Mammary microvascular endothelial cell (primary cell): ENCODE measurements around the gene FAIM2. TPM values are rescaled to one million over a fixed set of nuclear protein-coding genes. Genes with fewer than 3 reads are reported as not detected.

ENCODE experiments used
- total RNA-seq: library from RNA; depleted of rRNA; stranded (reverse); fragments of >200 nt; gene quantifications from 2 replicates; pipeline ENCODE4 v1.2.3, GENCODE V29; 2015

FAIM2 gene
- total RNA-seq: not detected in 2 replicates

DNA sequence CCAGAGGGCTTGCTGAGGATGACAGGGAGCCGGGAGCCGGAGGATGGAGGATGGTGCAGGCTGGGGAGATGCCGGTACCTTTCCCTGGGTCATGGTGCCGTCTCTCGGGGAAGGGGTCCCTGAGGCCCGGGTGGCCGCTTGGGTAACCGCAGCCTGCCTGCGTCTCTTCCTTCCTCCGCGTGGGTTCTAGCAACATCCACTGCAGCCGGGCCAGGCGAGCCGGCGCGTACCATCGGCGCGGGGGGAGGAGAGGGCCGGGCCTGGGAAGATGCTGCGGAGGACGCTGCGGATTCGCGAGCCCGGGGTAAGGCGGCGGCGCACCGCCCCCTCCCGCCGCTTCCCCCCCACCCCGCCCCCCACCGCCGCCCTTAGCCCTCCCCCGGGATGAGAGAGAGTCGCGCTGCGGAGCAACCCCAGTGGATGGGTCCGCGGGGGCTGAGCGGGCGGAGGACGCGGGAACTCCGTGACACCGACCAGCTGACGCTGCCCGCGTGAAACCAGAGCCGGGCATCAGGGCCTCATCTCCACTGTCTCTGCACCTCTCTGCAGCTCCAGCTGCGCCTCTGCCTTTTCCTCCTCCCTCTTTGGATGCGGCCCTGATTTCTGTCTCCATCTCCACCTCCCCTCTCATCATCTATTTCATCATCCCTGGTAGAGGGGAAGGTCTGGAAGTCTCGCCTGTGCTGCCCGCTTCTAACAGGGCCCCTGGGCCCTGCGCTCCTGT lies at the start of gene FAIM2:
FAIM2 (minus strand) TSS at position 201 of the 724 bp plus-strand sequence; CDS start at position 93, 108 bp downstream.

DNA sequence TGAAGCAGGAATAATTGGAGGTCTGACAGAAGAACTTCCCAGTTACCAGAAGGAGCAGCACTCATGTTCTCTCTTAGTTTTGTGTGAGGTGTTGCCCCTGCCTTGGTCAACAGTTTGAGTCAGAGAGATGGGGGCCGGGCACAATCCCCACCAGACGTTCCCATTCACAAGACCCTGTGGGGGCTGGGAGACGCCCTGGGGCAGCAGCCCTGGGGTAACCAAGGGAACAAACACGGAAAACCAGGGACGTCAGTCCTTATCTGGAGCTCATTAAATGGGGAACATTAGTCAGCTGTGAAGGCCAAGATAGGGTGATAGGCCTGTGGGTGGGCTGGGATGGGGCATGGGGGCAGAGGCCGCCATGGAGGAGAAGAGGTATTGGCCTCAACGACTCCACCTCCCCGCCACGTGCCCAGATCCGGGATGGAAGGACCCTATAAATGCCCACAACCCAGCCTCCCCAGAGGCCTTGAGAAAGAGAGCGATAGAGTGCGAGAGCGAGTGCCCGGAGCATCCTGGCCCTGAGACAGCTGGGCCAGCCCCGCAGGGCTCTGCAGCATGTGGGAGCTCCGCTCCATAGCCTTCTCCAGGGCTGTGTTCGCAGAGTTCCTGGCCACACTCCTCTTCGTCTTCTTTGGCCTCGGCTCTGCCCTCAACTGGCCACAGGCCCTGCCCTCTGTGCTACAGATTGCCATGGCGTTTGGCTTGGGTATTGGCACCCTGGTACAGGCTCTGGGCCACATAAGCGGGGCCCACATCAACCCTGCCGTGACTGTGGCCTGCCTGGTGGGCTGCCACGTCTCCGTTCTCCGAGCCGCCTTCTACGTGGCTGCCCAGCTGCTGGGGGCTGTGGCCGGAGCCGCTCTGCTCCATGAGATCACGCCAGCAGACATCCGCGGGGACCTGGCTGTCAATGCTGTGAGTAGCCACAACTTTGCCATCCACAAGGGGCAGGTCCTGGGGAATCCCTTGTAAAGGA lies 46.9 kb upstream of the FAIM2 start, which contains the start of gene AQP2:
AQP2 (plus strand) TSS at position 465 of the 979 bp plus-strand sequence; CDS start at position 559, 94 bp downstream.

GRCh38 chr12:49842519-49843352 lies 61.0 kb downstream of the FAIM2 start, which contains the start of gene BCDIN3D:
BCDIN3D (minus strand) TSS chr12:49843106; CDS start chr12:49843087, 19 bp downstream.

GRCh38 chr12:49828133-49829091 lies 75.3 kb downstream of the FAIM2 start, which contains the start of gene NCKAP5L:
NCKAP5L (minus strand) TSS chr12:49828413; CDS start chr12:49804044, 24,369 bp downstream.

Other genes with a start within 250 kb of the FAIM2 start
- gene FMNL3, start 196.5 kb downstream of the FAIM2 start, total RNA-seq: 42.7 and 49.6 TPM in 2 replicates
- 346 and 374 TPM in 2 replicates for gene TMBIM6, start 162.3 kb downstream of the FAIM2 start, total RNA-seq
- 13.3 and 15.6 TPM in 2 replicates for gene NCKAP5L, start 75.5 kb downstream of the FAIM2 start, total RNA-seq
- gene BCDIN3D, start 60.8 kb downstream of the FAIM2 start, total RNA-seq: 2.3 and 2.4 TPM in 2 replicates
- gene AQP2, start 46.8 kb upstream of the FAIM2 start, total RNA-seq: not detected in 2 replicates
- gene AQP5, start 58.0 kb upstream of the FAIM2 start, total RNA-seq: not detected in 2 replicates
- not detected in 2 replicates for gene AQP6, start 69.0 kb upstream of the FAIM2 start, total RNA-seq
- 51.0 and 54.1 TPM in 2 replicates for gene RACGAP1, start 121.6 kb upstream of the FAIM2 start, total RNA-seq
- gene ASIC1, start 153.7 kb upstream of the FAIM2 start, total RNA-seq: 0.25 and 1.9 TPM in 2 replicates
- gene SMARCD1, start 181.4 kb upstream of the FAIM2 start, total RNA-seq: 70.9 and 71.6 TPM in 2 replicates
- gene GPD1, start 200.1 kb upstream of the FAIM2 start, total RNA-seq: not detected in 2 replicates
- gene COX14, start 208.3 kb upstream of the FAIM2 start, total RNA-seq: 48.9 and 57.1 TPM in 2 replicates